ENCODE data around the gene SLC35G3.
"Not testable (repeated sequence)": the region's sequence is repeated elsewhere in the genome, so short reads cannot be mapped to it uniquely, and the experiment has no call there.

SLC35G3 gene

GRCh38 chr17:35187481-35187880 is 6.7 kb downstream of the SLC35G3 start:
- TF ChIP-seq, protein P1, sequence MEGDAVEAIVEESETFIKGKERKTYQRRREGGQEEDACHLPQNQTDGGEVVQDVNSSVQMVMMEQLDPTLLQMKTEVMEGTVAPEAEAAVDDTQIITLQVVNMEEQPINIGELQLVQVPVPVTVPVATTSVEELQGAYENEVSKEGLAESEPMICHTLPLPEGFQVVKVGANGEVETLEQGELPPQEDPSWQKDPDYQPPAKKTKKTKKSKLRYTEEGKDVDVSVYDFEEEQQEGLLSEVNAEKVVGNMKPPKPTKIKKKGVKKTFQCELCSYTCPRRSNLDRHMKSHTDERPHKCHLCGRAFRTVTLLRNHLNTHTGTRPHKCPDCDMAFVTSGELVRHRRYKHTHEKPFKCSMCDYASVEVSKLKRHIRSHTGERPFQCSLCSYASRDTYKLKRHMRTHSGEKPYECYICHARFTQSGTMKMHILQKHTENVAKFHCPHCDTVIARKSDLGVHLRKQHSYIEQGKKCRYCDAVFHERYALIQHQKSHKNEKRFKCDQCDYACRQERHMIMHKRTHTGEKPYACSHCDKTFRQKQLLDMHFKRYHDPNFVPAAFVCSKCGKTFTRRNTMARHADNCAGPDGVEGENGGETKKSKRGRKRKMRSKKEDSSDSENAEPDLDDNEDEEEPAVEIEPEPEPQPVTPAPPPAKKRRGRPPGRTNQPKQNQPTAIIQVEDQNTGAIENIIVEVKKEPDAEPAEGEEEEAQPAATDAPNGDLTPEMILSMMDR (IDR thresholded peaks at IDR 0.05; ENCODE audit: low read depth, low read length, missing control alignments) = no peak
- no peak for DNase-seq (ENCODE audit: extremely low read depth, low read depth)
- H3K4me3 ChIP-seq (replicated peaks; ENCODE audit: low read depth, low read length) = no peak overlapping the region

GRCh38 chr17:35185849-35186248 is 8.3 kb downstream of the SLC35G3 start:
- no peak for DNase-seq (ENCODE audit: extremely low read depth, low read depth)
- no peak overlapping the region for H3K4me3 ChIP-seq (replicated peaks; ENCODE audit: low read depth, low read length)
- TF ChIP-seq, protein P1 (IDR thresholded peaks at IDR 0.05; ENCODE audit: low read depth, low read length, missing control alignments) = no peak

GRCh38 chr17:35184274-35184673 is 9.9 kb downstream of the SLC35G3 start:
- H3K4me3 ChIP-seq (replicated peaks; ENCODE audit: low read depth, low read length) = no peak overlapping the region
- TF ChIP-seq, protein P1 (IDR thresholded peaks at IDR 0.05; ENCODE audit: low read depth, low read length, missing control alignments) = no peak
- no peak for DNase-seq (ENCODE audit: extremely low read depth, low read depth)

GRCh38 chr17:35183332-35183731 is 10.9 kb downstream of the SLC35G3 start:
- no peak overlapping the region for H3K4me3 ChIP-seq (replicated peaks; ENCODE audit: low read depth, low read length)
- DNase-seq (ENCODE audit: extremely low read depth, low read depth) = no peak
- TF ChIP-seq, protein P1 (IDR thresholded peaks at IDR 0.05; ENCODE audit: low read depth, low read length, missing control alignments) = no peak

DNA sequence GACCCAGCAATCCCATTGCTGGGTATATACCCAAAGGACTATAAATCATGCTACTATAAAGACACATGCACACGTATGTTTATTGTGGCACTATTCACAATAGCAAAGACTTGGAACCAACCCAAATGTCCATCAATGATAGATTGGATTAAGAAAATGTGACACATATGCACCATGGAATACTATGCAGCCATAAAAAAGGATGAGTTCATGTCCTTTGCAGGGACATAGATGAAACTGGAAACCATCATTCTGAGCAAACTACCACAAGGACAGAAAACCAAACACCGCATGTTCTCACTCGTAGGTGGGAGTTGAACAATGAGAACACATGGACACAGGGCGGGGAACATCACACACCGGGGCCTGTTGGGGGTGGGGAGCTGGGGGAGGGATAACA is 14.8 kb downstream of the SLC35G3 start:
- DNase-seq (ENCODE audit: extremely low read depth, low read depth); H3K4me3 ChIP-seq (replicated peaks; ENCODE audit: low read depth, low read length): not testable (repeated sequence)

- TF ChIP-seq, protein P1 (IDR thresholded peaks at IDR 0.05; ENCODE audit: low read depth, low read length, missing control alignments) = no peak
- DNase-seq (ENCODE audit: extremely low read depth, low read depth) = no peak
Observed at GRCh38 chr17:35176897-35177296, 17.3 kb downstream of the SLC35G3 start.

DNA sequence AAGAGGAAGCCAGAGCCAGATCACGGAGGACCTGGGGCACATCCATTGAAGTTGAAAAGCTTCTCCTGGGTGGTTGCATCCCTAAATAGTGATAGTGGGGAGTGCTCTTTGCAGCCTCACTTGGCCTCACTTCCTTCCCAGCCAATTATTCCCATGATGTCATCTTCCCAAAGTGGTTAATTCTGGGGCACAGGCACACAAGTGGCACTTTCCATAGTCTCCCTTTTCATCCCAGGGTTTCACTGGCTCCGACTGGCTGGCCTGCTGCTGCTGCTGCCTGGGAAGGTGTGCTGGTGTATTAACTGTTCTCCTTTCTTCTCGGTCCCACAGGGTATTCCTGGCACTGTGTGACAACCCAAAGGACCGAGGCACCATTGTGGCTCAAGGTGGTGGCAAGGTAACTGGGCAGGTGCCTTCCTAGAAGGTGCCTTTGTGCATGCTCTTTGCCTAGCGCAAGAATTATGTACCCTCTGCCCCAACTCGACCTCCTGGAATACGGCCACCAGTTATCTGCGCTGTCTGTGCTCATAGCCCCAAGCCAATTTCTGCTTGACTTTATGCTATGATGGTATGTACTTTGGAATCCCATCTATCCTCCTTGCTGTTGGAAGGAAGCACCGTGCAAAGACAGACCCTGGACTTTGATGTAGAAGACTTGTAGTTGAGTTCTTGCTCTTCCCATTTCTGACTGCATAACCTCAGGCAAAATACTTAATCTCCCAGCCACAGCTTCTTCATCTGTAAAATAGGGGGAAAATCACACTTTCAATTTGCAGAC is 18.4 kb downstream of the SLC35G3 start:
- DNase-seq (ENCODE audit: extremely low read depth, low read depth) = no peak
- TF ChIP-seq, protein P1 (IDR thresholded peaks at IDR 0.05; ENCODE audit: low read depth, low read length, missing control alignments) = no peak
- H3K4me3 ChIP-seq (replicated peaks; ENCODE audit: low read depth, low read length) = no peak overlapping the region

More at GRCh38 chr17:35176897-35177296, 17.3 kb downstream of the SLC35G3 start:
- no peak overlapping the region for H3K4me3 ChIP-seq (replicated peaks; ENCODE audit: low read depth, low read length)

Measured in HFF-Myc (cell line).